NCI-H460 (cell line): ENCODE results near the gene FAM217A. TPM values are rescaled to one million over a fixed set of nuclear protein-coding genes. Genes with fewer than 3 reads are reported as not detected.

ENCODE experiments used
- DNase-seq: peaks from one replicate; pipeline ENCODE4 v3.0.0-alpha.2; 2016; ENCODE audit warnings: low read depth; ENCODE audit errors: extremely low read depth
- total RNA-seq: library from RNA; depleted of rRNA; stranded (reverse); fragments of >200 nt; shearing (Covaris generic); gene quantifications from 2 replicates; pipeline ENCODE4 v1.2.3, GENCODE V29; 2014

The FAM217A gene
- total RNA-seq, 1 experiment from 2014 or later = not detected

DNA sequence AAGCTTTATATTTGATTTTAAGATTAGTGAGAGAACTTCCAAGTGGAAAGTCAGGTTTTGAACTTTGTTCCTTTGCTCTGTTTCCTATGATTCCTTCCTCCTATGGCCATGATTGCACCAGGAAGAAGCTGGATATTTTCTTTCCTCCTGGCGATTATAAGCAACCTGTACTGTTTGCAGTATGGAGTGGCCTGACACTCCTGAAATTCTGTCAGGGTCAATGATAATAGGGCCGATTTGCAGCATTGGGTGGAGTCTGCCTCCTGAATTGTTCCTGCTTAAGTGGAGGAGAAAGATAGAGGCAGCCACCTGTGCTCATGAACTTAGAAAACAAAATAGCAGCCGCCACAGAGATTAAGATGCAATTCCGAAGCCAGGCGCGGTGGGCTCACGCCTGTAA lies 9.8 kb upstream of the FAM217A start:
- no peak for DNase-seq

DNA sequence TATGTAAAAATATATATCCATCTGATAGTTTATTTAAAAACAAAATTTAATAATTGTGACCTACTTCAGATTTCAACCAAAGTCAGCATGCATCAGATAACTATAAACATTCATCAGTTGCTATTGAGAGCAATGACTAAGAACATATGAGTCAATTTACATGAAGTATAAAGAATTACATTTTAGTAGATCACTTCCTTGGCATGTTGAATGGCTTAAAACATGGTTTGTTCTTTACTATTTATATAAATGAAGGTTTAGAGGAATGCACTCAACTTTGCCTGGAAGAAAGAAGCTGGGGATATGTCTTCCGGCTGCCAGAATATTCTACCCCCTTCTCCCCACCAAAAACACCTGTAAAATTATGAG lies 6.4 kb upstream of the FAM217A start:
- no peak for DNase-seq

DNA sequence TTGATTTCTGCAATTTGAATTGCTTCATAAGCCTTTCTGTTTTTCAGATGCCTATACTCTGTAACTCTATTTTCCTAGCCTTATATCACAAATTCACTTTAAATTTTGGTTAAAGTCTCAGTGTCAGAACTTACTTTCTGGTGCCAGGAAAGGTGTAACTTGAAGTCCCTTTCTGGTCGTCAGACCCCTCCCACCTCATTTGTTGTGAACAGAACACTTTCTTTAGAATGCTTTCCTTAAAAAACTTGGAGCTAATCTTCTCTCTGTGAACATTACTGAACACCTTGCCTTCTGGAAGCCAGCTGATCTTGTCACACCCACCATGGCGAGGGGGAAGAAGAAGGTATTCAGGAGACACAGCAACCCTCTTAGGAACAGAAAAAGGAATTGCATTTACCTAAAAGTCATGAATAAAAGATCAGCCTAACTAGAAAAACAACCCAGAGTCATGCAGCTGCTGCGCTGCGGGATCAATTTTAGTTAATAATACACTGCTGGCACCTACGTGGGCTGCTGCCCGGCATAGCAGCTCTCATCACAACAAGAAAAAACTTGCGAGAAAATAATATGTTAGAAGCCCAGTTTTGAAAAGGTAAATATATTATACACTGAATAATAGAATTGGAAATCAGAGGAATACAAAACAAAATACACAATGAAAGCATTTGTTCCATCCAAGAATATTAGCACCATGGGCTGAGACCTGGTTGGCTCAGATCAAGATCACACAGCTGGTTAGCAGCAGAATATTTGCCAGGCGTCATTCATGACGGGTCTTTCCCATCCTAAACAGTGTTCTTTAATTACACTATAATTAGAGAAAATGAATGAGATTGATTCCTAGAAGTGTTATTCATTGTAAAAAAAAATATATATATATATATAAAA lies 5.8 kb upstream of the FAM217A start:
- no peak for DNase-seq

DNA sequence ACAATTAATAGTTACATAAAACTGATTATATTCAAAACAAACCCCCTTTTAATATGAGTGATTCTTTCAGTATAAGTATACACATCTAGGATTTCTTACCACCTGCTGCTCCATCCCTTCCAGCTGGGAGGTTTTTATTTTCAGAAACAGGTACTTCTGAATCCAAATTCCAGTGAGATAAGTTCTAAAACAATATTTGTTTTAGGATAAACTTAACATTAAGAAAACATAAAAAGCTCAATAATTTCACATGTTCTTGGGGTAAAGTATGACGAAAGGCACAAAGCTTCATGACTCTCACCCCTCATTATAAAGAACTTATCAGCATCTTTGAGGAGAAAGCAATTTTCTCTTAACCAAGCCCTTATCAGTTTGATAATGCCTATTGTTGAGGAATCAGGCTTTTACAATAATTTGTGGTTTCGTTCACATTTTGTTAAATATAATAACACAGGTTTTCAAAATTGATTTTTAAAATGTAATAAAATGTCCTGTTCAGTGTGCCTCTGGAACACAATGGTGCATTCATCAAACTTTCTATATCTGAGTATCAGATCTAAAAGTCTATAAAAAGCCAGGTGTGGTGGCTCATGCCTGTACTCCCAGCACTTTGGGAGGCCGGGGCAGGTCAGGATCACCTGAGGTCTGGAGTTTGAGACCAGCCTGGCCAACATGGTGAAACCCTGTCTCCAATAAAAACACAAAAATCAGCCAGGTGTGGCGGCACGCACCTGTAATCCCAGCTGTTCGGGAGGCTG lies 4.3 kb downstream of the FAM217A start:
- no peak for DNase-seq

- DNase-seq = no peak
Measured at GRCh38 chr6:4071330-4071729, 7.6 kb downstream of the FAM217A start.

GRCh38 chr6:4069199-4069598 lies 9.7 kb downstream of the FAM217A start:
- DNase-seq = no peak

DNA sequence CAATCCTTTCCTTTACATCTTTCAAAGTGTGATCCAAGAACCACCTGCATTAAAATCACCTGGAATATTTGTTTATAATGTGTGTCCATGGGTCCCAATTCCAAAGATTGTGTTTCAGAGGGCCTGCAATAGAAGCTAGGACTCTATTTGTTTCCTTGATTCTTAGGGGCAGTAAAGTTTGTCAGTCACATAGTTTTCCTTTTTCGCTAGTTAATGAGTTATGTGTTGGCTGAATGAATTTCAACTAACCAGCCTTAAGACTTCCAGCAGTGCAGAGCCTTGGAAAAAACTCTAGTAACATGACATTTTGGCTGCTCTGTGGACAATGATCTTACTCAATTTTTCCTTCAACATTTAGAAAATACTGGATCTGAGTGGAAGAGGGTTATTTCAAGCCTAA lies 11.3 kb downstream of the FAM217A start:
- no peak for DNase-seq

GRCh38 chr6:4066029-4066755 lies 12.7 kb downstream of the FAM217A start:
- DNase-seq = no peak

DNA sequence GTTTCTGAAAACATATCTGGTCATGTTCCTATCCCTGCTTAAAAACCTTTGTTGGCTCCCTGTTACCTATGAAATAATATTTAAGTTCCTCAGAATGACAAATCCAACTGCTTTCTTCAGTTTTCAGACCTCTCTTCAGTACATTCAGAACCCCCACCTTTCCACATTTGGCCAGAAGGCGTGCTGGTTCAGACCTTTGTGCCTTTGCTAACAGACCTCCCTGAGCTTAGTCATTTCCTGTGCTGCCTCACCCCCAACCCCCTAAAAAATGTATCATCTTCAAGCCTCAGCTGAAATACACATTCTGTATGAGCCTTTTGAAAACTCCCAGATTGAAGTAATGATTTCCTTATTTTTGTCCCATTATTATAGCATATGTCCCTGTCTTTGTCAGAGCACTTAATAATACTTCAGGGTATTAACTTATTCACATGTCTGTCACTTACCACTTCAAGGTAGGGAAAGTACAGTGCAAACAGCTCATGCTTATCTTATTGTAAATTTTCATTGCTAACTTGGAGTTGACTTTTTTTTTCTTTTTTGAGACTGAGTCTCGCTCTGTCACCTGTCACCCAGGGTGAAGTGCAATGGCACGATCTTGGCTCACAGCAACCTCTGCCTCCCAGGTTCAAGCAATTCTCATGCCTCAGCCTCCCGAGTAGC lies 19.7 kb downstream of the FAM217A start:
- DNase-seq = peak; percentile 2

GRCh38 chr6:4057036-4057435 lies 21.9 kb downstream of the FAM217A start:
- no peak for DNase-seq

GRCh38 chr6:4055420-4056041 lies 23.4 kb downstream of the FAM217A start:
- peak; percentile 41 for DNase-seq

- DNase-seq = no peak
Measured at GRCh38 chr6:4049246-4049645, 29.7 kb downstream of the FAM217A start.

DNA sequence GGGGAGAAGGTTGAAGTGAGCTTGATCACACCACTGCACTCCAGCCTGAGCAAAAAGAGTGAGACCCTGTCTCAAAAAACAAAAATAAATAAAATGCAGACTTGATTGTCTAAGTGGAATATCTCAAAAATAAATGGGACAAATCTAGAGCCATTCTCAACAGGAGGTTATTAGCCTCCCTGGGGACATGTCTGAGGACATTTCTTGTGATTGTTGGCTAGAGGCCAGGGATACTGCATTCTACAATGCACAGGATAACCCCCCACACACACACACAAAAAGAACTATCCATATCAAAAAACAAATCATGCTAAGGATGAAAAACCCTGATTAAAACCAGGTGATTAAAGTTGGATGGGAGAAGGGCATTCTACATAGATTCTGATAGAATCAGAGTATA lies 37.5 kb downstream of the FAM217A start:
- DNase-seq = no peak

DNA sequence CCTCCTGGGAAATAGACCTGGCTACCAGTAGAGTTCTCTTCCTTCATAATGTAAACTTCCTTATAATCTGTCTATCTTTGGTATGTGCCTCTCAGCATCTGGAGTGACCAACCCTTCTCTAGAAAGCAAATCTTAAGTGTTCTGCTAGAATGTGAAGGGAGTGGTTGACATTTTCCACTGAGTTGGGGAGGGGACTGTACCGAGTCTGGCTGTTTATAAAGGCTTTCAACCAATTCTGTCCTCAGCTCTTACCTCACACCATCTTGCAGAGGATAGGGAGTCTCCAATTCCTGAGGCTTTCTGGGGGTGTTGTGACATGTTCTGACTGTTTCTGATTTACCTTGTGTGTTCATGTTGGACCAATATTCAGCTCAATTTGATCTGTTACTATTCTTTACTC lies 39.6 kb downstream of the FAM217A start:
- DNase-seq = no peak

DNA sequence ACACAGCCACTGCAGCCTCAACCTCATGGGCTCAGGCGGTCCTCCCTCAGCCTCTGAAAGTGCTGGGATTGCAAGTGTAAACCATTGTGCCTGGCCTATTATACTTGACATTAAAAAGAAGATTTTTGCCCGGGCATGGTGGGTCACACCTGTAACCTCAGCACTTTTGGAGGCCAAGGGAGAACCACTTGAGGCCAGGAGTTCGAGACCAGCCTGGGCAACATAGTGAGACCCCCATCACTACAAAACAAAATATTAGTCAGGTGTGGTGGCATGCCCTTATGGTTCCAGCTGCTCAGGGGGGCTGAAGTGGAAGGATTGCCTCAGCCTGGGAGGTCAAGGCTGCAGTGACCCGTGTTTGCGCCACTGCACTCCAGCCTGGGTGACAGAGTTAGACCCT lies 42.4 kb downstream of the FAM217A start:
- DNase-seq = no peak

- DNase-seq = no peak
Measured at GRCh38 chr6:4032475-4032874, 46.5 kb downstream of the FAM217A start.

- DNase-seq = no peak
Measured at GRCh38 chr6:4031442-4031841, 47.5 kb downstream of the FAM217A start.

GRCh38 chr6:4030669-4031068 lies 48.3 kb downstream of the FAM217A start:
- DNase-seq = no peak

DNA sequence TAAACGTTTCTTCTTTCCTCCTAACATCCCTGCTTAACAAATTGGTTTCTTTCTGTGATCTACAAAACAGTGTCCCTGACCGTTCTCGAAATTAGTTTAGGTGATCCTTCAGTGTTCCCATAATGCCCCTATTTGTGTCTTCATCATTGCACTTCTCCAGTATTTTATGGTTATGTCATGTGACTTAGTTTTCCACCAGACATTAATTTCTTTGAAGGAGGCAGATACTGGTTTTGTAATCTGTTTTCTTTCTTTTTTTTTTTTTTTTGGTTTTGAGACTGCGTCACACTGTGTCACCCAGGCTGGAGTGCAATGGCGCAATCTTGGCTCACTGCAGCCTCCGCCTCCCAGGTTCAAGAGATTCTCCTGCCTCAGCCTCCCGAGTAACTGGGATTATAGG lies 49.2 kb downstream of the FAM217A start:
- no peak for DNase-seq

DNA sequence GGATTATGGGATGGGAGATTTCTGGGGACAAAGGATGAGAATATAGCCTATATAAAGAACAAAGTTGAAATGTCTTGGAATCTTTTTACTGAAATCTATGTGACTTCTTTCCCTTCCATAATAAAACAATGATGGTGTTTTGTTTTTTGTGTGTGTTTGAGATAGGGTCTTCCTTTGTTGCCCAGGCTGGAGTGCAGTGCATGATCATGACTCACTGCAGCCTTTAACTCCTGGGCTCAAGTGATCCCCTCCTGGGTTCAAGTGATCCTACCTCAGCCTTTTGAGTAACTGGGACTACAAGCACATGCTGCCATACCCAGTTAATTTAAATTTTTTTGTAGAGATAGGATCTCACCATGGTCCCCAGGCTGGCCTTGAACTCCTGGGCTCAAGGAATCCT lies 50.9 kb downstream of the FAM217A start:
- no peak for DNase-seq
